GM12864 (cell line): Measurements from ENCODE around the gene ATP4A.

Experiments
- DNase-seq: peaks from one replicate; pipeline ENCODE4 v3.0.0-alpha.2; 2011; ENCODE audit warnings: low read depth
- H3K4me3 ChIP-seq: 2 replicates; pipeline ENCODE4 v1.5.1; 2011; ENCODE audit warnings: mild to moderate bottlenecking, low read depth, low read length, control low read depth
- CTCF ChIP-seq: IDR thresholded peaks from 2 replicates; pipeline ENCODE4 v1.5.1; 2011; ENCODE audit warnings: low read depth, mild to moderate bottlenecking, moderate library complexity, low read length, control low read depth, inconsistent platforms; ENCODE audit errors: missing control alignments

Gene ATP4A

DNA sequence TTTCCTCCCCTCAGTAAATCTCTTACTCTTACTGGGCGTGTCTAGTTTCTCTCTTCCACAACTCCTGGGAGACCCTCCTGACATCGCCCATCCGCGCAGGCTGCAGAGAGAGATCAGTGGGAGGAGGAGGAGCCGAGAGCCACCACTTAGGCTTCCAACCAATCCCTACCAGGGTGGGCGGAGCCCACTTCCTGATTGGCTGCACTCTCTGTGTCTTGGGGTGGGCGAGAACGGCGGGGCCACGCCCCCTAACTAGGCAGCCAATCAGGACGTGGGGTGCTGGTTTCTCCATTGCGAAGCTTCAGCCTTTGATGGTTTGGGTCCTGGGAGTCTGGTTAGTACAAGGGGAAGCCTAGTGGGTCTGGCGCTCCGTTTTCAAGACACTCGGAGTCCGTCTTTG is 22.4 kb upstream of the ATP4A start, which contains the start of gene PMIS2:
PMIS2 (plus strand) TSS at position 326 of the 400 bp plus-strand sequence. CDS start 87 bp downstream, outside the sequence.
- no peak for DNase-seq
- H3K4me3 ChIP-seq: no peak within 1 kb of the TSS
- no peak for TF ChIP-seq CTCF

GRCh38 chr19:35582760-35583159 is 19.3 kb upstream of the ATP4A start:
- H3K4me3 ChIP-seq: no peak overlapping the region
- no peak for DNase-seq
- no peak for TF ChIP-seq CTCF

DNA sequence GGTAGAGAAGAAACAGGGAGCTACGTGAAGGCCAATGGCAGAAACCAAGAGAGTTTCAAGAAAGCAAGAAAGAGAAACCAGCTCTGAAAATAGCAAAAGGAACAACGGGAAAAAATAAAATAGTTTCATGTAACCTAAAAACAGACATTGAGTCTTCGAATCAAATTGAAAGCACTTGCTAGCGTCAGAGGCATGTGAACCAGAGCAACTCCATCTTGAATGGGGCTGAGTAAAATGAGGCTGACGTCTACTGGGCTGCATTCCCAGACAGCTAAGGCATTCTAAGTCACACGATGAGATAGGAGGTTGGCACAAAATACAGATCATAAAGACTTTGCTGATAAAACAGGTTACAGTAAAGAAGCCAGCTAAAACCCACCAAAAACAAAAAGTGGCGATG is 15.2 kb upstream of the ATP4A start:
- TF ChIP-seq CTCF: no peak
- H3K4me3 ChIP-seq: no peak overlapping the region
- no peak for DNase-seq

- no peak for DNase-seq
- no peak overlapping the region for H3K4me3 ChIP-seq
- no peak for TF ChIP-seq CTCF
Observed at GRCh38 chr19:35577918-35578317, 14.5 kb upstream of the ATP4A start.

- no peak overlapping the region for H3K4me3 ChIP-seq
- DNase-seq: no peak
- no peak for TF ChIP-seq CTCF
Observed at GRCh38 chr19:35571406-35571965, 8.0 kb upstream of the ATP4A start.

DNA sequence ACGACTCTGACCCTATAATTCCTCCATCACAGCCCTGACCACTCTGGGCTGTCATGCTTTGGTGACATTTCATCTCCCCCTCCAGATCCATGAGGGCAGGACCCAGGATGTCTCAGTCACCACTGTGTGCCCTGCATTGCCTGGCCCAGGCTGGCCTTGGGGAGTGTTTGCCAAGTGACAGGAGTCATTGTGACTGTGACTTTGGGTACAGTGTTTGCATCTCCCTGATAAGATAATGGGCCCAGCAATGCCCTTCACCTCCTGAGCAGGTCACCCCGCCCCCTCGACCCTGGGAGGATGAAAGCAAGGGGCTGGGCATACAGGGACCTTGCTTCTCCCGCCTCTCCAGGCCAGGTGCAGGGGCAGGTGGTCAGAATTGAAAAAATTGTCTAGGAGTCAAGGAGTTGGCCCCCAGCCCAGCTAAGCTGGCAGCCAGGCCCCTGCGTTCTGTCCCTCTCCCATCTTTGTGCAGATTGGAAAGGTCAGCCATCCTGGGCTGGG is 5.9 kb upstream of the ATP4A start:
- TF ChIP-seq CTCF: no peak
- no peak for DNase-seq
- no peak overlapping the region for H3K4me3 ChIP-seq

DNA sequence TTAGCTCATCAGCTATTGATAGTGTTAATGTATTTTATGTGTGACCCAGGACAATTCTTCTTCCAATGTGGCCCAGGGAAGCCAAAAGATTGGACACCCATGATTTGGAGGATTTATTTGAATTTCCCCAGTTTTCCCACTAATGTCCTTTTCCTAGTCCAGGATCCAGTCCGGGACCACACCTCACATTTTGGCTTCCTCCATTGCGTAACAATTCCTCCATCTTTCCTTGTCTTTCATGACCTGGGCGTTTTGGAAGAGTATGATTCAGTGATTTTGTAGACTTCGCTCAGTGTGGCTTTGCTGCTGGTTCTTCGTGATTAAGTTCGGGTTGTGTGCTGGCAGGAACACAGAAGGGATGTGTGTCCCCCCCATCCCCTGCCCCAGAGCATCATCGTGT is 3.3 kb upstream of the ATP4A start:
- TF ChIP-seq CTCF: no peak
- no peak for DNase-seq

More for the DNA sequence above, 3.3 kb upstream of the ATP4A start:
- no peak overlapping the region for H3K4me3 ChIP-seq
